Astrocyte (in vitro differentiated cells and primary cell): Measurements from ENCODE around the gene SLC35F1.

Experiments
- CTCF ChIP-seq: IDR thresholded peaks from 2 replicates; pipeline ENCODE4 v1.5.1; 2011; ENCODE audit warnings: low read depth, mild to moderate bottlenecking, inconsistent platforms, low read length, moderate library complexity; ENCODE audit not compliant: insufficient read depth
- EZH2 ChIP-seq: IDR thresholded peaks from 2 replicates; pipeline ENCODE4 v1.6.1; 2012; ENCODE audit warnings: mild to moderate bottlenecking, low read length, inconsistent platforms; ENCODE audit not compliant: insufficient read depth

DNA sequence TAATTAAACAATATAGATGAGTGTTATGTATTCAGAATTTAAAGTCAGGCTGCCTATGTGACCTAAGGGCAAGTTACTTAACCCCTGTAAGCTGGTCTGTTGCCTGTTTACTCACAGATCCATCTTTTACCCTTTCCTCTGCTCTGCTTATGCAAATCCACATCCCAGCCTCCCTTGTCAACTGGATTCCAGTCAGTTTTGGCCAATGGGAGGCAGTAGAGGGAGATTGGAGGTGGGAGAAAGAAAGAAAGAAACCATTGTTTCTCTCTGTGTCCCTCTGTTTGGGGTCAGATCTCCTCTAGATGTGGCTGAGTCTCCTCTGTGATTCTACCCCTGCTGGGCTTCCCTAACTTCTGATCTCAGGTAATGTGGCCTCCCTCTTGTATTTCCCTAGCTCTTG is 374.2 kb downstream of the SLC35F1 start:
- TF ChIP-seq CTCF = no peak
- no peak for TF ChIP-seq EZH2
